HEK293 (cell line): ENCODE data around the gene SLAIN2.

Experiments
- SALL2 ChIP-seq: fragments of 450-650 bp; formaldehyde crosslinking; IDR thresholded peaks from 2 replicates; pipeline ENCODE4 v1.5.0; 2017; ENCODE audit warnings: missing biosample characterization, mild to moderate bottlenecking, missing genetic modification characterization, borderline replicate concordance
- ZBTB17 ChIP-seq: fragments of 450-650 bp; formaldehyde crosslinking; IDR thresholded peaks from 2 replicates; pipeline ENCODE4 v1.5.1; 2016; ENCODE audit warnings: missing biosample characterization, missing genetic modification characterization
- ZNF239 ChIP-seq: fragments of 450-650 bp; formaldehyde crosslinking; IDR thresholded peaks from 2 replicates; pipeline ENCODE4 v1.5.1; 2016; ENCODE audit warnings: missing biosample characterization, missing genetic modification characterization
- ZNF350 ChIP-seq: fragments of 450-650 bp; formaldehyde crosslinking; IDR thresholded peaks from 2 replicates; pipeline ENCODE4 v1.5.0; 2017; ENCODE audit warnings: missing biosample characterization, mild to moderate bottlenecking, missing genetic modification characterization
- ZNF394 ChIP-seq: fragments of 450-650 bp; formaldehyde crosslinking; IDR thresholded peaks from 2 replicates; pipeline ENCODE4 v1.5.1; 2016; ENCODE audit warnings: missing biosample characterization, missing genetic modification characterization, mild to moderate bottlenecking, moderate library complexity, borderline replicate concordance
- ZNF48 ChIP-seq: fragments of 450-650 bp; formaldehyde crosslinking; IDR thresholded peaks from 2 replicates; pipeline ENCODE4 v1.5.1; 2016; ENCODE audit warnings: missing biosample characterization, missing genetic modification characterization
- ZNF561 ChIP-seq: fragments of 450-650 bp; IDR thresholded peaks from 2 replicates; pipeline ENCODE4 v1.5.1; 2018; ENCODE audit warnings: missing biosample characterization, missing genetic modification characterization, borderline replicate concordance
- TF ChIP-seq, protein P1 (sequence below): fragments of 450-650 bp; formaldehyde crosslinking; IDR thresholded peaks from 2 replicates; pipeline ENCODE4 v1.5.1; 2016; ENCODE audit warnings: missing biosample characterization, missing genetic modification characterization, low read depth
- TF ChIP-seq, protein P2 (sequence below): fragments of 450-650 bp; formaldehyde crosslinking; IDR thresholded peaks from 2 replicates; pipeline ENCODE4 v1.5.1; 2016; ENCODE audit warnings: missing biosample characterization, missing genetic modification characterization
- TF ChIP-seq, protein P3 (sequence below): fragments of 450-650 bp; formaldehyde crosslinking; IDR thresholded peaks from 2 replicates; pipeline ENCODE4 v1.5.1; 2016; ENCODE audit warnings: missing biosample characterization, missing genetic modification characterization

DNA sequence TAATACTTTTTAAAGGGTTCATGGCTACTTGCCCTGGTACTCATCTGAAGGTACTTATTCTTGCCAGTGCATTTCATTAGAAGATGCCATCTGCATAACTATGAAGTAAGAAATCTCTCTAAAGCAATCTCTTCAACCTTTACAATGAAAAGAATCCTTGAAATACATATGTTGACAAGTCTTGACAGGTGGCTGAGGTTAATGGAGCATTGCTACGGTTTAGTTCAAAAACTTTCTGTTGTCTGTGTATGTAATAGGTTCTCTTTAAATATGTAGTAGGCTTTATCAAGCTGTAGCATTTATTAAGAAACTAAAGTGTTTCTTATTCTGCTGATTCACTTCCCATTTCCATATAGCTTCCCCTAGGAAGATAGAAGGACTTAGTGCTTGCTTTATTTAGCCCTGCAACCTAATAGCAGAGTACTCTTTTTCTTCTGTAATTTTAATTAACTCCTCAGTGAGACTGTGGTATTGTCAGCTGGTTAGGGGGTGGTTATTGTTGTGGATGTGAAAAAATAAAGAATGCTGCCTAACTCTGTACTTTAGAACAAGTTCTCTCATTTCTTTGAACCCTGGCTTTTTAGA lies 39.3 kb downstream of the SLAIN2 start:
- TF ChIP-seq ZNF239 (tag by site-specific recombination) (no peak), ZNF561 (tag by site-specific recombination) (no peak), ZNF350 (tag by site-specific recombination) (no peak), ZBTB17 (tag by site-specific recombination) (no peak), ZNF48 (no peak), SALL2 (no peak), ZNF394 (no peak)
- TF ChIP-seq, protein P1, sequence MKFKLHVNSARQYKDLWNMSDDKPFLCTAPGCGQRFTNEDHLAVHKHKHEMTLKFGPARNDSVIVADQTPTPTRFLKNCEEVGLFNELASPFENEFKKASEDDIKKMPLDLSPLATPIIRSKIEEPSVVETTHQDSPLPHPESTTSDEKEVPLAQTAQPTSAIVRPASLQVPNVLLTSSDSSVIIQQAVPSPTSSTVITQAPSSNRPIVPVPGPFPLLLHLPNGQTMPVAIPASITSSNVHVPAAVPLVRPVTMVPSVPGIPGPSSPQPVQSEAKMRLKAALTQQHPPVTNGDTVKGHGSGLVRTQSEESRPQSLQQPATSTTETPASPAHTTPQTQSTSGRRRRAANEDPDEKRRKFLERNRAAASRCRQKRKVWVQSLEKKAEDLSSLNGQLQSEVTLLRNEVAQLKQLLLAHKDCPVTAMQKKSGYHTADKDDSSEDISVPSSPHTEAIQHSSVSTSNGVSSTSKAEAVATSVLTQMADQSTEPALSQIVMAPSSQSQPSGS (tag by site-specific recombination): no peak
- TF ChIP-seq, protein P2, sequence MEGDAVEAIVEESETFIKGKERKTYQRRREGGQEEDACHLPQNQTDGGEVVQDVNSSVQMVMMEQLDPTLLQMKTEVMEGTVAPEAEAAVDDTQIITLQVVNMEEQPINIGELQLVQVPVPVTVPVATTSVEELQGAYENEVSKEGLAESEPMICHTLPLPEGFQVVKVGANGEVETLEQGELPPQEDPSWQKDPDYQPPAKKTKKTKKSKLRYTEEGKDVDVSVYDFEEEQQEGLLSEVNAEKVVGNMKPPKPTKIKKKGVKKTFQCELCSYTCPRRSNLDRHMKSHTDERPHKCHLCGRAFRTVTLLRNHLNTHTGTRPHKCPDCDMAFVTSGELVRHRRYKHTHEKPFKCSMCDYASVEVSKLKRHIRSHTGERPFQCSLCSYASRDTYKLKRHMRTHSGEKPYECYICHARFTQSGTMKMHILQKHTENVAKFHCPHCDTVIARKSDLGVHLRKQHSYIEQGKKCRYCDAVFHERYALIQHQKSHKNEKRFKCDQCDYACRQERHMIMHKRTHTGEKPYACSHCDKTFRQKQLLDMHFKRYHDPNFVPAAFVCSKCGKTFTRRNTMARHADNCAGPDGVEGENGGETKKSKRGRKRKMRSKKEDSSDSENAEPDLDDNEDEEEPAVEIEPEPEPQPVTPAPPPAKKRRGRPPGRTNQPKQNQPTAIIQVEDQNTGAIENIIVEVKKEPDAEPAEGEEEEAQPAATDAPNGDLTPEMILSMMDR (tag by site-specific recombination): no peak
- TF ChIP-seq, protein P3, sequence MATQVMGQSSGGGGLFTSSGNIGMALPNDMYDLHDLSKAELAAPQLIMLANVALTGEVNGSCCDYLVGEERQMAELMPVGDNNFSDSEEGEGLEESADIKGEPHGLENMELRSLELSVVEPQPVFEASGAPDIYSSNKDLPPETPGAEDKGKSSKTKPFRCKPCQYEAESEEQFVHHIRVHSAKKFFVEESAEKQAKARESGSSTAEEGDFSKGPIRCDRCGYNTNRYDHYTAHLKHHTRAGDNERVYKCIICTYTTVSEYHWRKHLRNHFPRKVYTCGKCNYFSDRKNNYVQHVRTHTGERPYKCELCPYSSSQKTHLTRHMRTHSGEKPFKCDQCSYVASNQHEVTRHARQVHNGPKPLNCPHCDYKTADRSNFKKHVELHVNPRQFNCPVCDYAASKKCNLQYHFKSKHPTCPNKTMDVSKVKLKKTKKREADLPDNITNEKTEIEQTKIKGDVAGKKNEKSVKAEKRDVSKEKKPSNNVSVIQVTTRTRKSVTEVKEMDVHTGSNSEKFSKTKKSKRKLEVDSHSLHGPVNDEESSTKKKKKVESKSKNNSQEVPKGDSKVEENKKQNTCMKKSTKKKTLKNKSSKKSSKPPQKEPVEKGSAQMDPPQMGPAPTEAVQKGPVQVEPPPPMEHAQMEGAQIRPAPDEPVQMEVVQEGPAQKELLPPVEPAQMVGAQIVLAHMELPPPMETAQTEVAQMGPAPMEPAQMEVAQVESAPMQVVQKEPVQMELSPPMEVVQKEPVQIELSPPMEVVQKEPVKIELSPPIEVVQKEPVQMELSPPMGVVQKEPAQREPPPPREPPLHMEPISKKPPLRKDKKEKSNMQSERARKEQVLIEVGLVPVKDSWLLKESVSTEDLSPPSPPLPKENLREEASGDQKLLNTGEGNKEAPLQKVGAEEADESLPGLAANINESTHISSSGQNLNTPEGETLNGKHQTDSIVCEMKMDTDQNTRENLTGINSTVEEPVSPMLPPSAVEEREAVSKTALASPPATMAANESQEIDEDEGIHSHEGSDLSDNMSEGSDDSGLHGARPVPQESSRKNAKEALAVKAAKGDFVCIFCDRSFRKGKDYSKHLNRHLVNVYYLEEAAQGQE (tag by site-specific recombination): no peak
